DND-41 (cell line): ENCODE measurements around the gene STK36.

Experiments
- ATAC-seq: fragments of 200-7000 bp; cut with Tn5 transposase; 3 replicates; pipeline ENCODE4 v1.9.1; 2021; ENCODE audit warnings: low read depth; ENCODE audit not compliant: insufficient read depth
- DNase-seq: peaks from one replicate; pipeline ENCODE4 v3.0.0-alpha.2; 2020
- H2AFZ ChIP-seq: 2 replicates; pipeline ENCODE4 v1.6.0; 2012; ENCODE audit warnings: low read depth, low read length
- H3K27ac ChIP-seq: 2 replicates; pipeline ENCODE4 v1.5.1; 2012; ENCODE audit warnings: low read length, inconsistent platforms
- H3K27me3 ChIP-seq: fragments of 200-600 bp; sonication (generic); 2 replicates; pipeline ENCODE4 v1.6.0; 2012; ENCODE audit warnings: low read length, mild to moderate bottlenecking, inconsistent platforms; ENCODE audit not compliant: insufficient read depth, poor library complexity
- H3K36me3 ChIP-seq: 2 replicates; pipeline ENCODE4 v1.5.1; 2012; ENCODE audit warnings: low read length, inconsistent platforms; ENCODE audit not compliant: insufficient read depth
- H3K4me1 ChIP-seq: 2 replicates; pipeline ENCODE4 v1.5.1; 2012; ENCODE audit warnings: mild to moderate bottlenecking, low read length; ENCODE audit not compliant: insufficient read depth
- H3K4me2 ChIP-seq: 2 replicates; pipeline ENCODE4 v1.6.0; 2012; ENCODE audit warnings: mild to moderate bottlenecking, moderate library complexity, low read length, inconsistent platforms; ENCODE audit not compliant: insufficient read depth
- H3K4me3 ChIP-seq, 2 experiments: fragments of 200-600 bp in 1 of 2; shearing (Covaris generic) in 1 of 2; 2 replicates each; pipeline ENCODE4 v1.5.1; 2012 to 2016; ENCODE audit warnings: inconsistent platforms in 2 of 2, low read length in 2 of 2, mild to moderate bottlenecking in 2 of 2, low read depth in 1 of 2, moderate library complexity in 1 of 2
- H3K79me2 ChIP-seq: 2 replicates; pipeline ENCODE4 v1.6.0; 2012; ENCODE audit warnings: low read length, inconsistent platforms; ENCODE audit not compliant: insufficient read depth
- H3K9ac ChIP-seq: 2 replicates; pipeline ENCODE4 v1.6.0; 2012; ENCODE audit warnings: low read depth, mild to moderate bottlenecking, inconsistent platforms, low read length, moderate library complexity
- H3K9me3 ChIP-seq: 2 replicates; pipeline ENCODE4 v1.5.1; 2012; ENCODE audit warnings: low read length, moderate library complexity, mild to moderate bottlenecking, inconsistent platforms; ENCODE audit not compliant: insufficient read depth, severe bottlenecking
- H4K20me1 ChIP-seq: 2 replicates; pipeline ENCODE4 v1.6.0; 2012; ENCODE audit warnings: low read length; ENCODE audit not compliant: insufficient read depth
- EZH2 ChIP-seq: IDR thresholded peaks from 3 replicates; pipeline ENCODE4 v1.6.1; 2012; ENCODE audit warnings: borderline replicate concordance, low read depth, mild to moderate bottlenecking, moderate library complexity, low read length, inconsistent platforms; ENCODE audit not compliant: severe bottlenecking
- TF ChIP-seq, protein P1 (sequence below): IDR thresholded peaks from 2 replicates; pipeline ENCODE4 v1.5.1; 2012; ENCODE audit warnings: borderline replicate concordance, low read length, moderate library complexity, mild to moderate bottlenecking; ENCODE audit not compliant: poor library complexity, severe bottlenecking; ENCODE audit errors: extremely low read depth

STK36 gene

GRCh38 chr2:218644721-218645120, 27.2 kb upstream of the STK36 start:
- Histone ChIP-seq H2AFZ (no peak overlapping the region), H3K27ac (no peak overlapping the region), H3K4me1 (no peaks in the 10 kb centered on the region), H3K27me3 (no peaks in the 10 kb centered on the region), H3K9me3 (no peaks in the 10 kb centered on the region), H3K79me2 (peaks cover 8% of the 10 kb centered on the region), H3K4me3 (no peak overlapping the region), H3K4me2 (no peak overlapping the region), H3K9ac (no peak overlapping the region), H4K20me1 (peaks cover 21% of the 10 kb centered on the region), H3K36me3 (peaks cover 83% of the 10 kb centered on the region)
- TF ChIP-seq, protein P1, sequence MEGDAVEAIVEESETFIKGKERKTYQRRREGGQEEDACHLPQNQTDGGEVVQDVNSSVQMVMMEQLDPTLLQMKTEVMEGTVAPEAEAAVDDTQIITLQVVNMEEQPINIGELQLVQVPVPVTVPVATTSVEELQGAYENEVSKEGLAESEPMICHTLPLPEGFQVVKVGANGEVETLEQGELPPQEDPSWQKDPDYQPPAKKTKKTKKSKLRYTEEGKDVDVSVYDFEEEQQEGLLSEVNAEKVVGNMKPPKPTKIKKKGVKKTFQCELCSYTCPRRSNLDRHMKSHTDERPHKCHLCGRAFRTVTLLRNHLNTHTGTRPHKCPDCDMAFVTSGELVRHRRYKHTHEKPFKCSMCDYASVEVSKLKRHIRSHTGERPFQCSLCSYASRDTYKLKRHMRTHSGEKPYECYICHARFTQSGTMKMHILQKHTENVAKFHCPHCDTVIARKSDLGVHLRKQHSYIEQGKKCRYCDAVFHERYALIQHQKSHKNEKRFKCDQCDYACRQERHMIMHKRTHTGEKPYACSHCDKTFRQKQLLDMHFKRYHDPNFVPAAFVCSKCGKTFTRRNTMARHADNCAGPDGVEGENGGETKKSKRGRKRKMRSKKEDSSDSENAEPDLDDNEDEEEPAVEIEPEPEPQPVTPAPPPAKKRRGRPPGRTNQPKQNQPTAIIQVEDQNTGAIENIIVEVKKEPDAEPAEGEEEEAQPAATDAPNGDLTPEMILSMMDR: peak; percentile 4
- no peak for TF ChIP-seq EZH2
- DNase-seq: no peak
- ATAC-seq: no peak

GRCh38 chr2:218645126-218645525, 26.8 kb upstream of the STK36 start:
- DNase-seq (no peak), ATAC-seq (no peak)
- H3K4me2 ChIP-seq: no peak overlapping the region
- H4K20me1 ChIP-seq: peaks cover 21% of the 10 kb centered on the region
- no peaks in the 10 kb centered on the region for H3K9me3 ChIP-seq
- H3K4me1 ChIP-seq: no peaks in the 10 kb centered on the region
- no peak overlapping the region for H3K9ac ChIP-seq
- no peaks in the 10 kb centered on the region for H3K27me3 ChIP-seq
- no peak overlapping the region for H3K27ac ChIP-seq
- peaks cover 85% of the 10 kb centered on the region for H3K36me3 ChIP-seq
- no peak overlapping the region for H3K4me3 ChIP-seq
- H3K79me2 ChIP-seq: peaks cover 8% of the 10 kb centered on the region
- H2AFZ ChIP-seq: no peak overlapping the region
- TF ChIP-seq EZH2: no peak
- TF ChIP-seq, protein P1: no peak

- H3K36me3 ChIP-seq: peaks cover 90% of the 10 kb centered on the region
- ATAC-seq: peak; percentile 89
- no peak overlapping the region for H2AFZ ChIP-seq
- H3K4me3 ChIP-seq: no peak overlapping the region
- no peaks in the 10 kb centered on the region for H3K4me1 ChIP-seq
- peak; percentile 65 for DNase-seq
- H3K27ac ChIP-seq: no peak overlapping the region
- H4K20me1 ChIP-seq: peaks cover 30% of the 10 kb centered on the region
- H3K27me3 ChIP-seq: no peaks in the 10 kb centered on the region
- TF ChIP-seq, protein P1: peak; percentile 96
- TF ChIP-seq EZH2: no peak
- no peak overlapping the region for H3K4me2 ChIP-seq
- peaks cover 8% of the 10 kb centered on the region for H3K79me2 ChIP-seq
- no peaks in the 10 kb centered on the region for H3K9me3 ChIP-seq
- H3K9ac ChIP-seq: no peak overlapping the region
Observed at GRCh38 chr2:218648088-218648786, 23.6 kb upstream of the STK36 start.
